Transverse colon (tissue), 3 donors: ENCODE measurements around the gene TTYH1.

Experiments used
- POLR2A ChIP-seq: fragments of 450-650 bp; IDR thresholded peaks from one replicate; pipeline ENCODE4 v1.6.1; 2016; ENCODE audit warnings: antibody characterized with exemption, mild to moderate bottlenecking, moderate library complexity
- TF ChIP-seq, protein P1 (sequence below), 5 experiments: fragments of 200-600 bp in 3 of 5; fragments of 450-650 bp in 2 of 5; sonication (generic) in 3 of 5; IDR thresholded peaks; 1 replicate in 2 of 5; 2 replicates in 3 of 5; pipeline ENCODE4 v1.5.1; 2016 to 2017; ENCODE audit warnings: antibody characterized with exemption in 5 of 5, inconsistent platforms in 3 of 5, mild to moderate bottlenecking in 2 of 5, moderate library complexity in 1 of 5

DNA sequence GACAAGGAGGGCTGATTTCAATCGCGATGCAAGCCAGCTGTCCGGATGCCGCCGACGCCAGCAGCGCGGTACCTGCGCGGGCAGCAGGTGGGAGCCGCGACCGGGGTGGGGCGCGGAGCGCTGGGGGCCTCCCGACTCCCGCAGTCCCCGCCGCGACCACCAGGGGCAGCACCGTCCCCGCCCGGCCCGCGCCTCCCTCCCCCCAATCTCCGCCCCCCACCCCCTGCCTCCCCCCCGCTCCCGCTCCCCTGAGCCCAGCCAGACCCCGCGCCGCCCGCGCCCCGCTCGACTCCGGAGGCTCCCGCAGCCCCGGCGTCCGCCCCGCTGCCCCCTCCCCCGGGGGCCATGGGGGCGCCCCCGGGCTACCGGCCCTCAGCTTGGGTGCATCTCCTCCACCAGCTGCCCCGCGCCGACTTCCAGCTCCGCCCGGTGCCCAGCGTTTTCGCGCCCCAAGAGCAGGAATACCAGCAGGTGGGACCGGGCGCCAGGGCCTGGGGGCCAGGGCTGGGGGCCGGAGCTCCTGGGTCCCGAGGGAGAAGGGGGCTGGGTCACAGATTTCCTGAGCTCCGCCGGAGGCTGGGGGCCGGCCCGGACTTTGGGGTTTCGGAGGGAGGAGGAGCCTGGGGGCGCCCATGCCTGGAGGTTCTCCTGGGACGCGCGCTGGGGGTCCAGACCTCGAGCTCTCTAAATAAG, at the start of gene TTYH1:
- TF ChIP-seq, protein P1, sequence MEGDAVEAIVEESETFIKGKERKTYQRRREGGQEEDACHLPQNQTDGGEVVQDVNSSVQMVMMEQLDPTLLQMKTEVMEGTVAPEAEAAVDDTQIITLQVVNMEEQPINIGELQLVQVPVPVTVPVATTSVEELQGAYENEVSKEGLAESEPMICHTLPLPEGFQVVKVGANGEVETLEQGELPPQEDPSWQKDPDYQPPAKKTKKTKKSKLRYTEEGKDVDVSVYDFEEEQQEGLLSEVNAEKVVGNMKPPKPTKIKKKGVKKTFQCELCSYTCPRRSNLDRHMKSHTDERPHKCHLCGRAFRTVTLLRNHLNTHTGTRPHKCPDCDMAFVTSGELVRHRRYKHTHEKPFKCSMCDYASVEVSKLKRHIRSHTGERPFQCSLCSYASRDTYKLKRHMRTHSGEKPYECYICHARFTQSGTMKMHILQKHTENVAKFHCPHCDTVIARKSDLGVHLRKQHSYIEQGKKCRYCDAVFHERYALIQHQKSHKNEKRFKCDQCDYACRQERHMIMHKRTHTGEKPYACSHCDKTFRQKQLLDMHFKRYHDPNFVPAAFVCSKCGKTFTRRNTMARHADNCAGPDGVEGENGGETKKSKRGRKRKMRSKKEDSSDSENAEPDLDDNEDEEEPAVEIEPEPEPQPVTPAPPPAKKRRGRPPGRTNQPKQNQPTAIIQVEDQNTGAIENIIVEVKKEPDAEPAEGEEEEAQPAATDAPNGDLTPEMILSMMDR (IDR thresholded peaks at IDR 0.05) = peak in 2 of 5 experiments; percentile 15 to 30
- TF ChIP-seq POLR2A = no peak
